Stimulated activated CD8-positive, alpha-beta memory T cell treated with anti-CD3 and anti-CD28 coated beads, Interleukin-4, amount 100 ng/mL, for 1 hour (primary cell): Measurements from ENCODE around the gene CCDC57.

Source experiments
- DNase-seq, 2 donors: peaks; one replicate each; pipeline ENCODE4 v3.0.0-alpha.2; 2020; ENCODE audit warnings: low read depth in 2 of 2, low spot score in 1 of 2

Gene CCDC57

GRCh38 chr17:82236142-82236971 lies 23.7 kb upstream of the CCDC57 start:
- no peak for DNase-seq

GRCh38 chr17:82235775-82236141 lies 23.1 kb upstream of the CCDC57 start:
- DNase-seq = no peak

- DNase-seq = no peak
Measured at GRCh38 chr17:82235056-82235774, 22.6 kb upstream of the CCDC57 start.

- no peak for DNase-seq
Measured at GRCh38 chr17:82234211-82235055, 21.8 kb upstream of the CCDC57 start.

- DNase-seq = no peak
Measured at GRCh38 chr17:82232876-82233785, 20.5 kb upstream of the CCDC57 start.

- no peak for DNase-seq
Measured at GRCh38 chr17:82232322-82232820, 19.7 kb upstream of the CCDC57 start.

GRCh38 chr17:82231562-82232321 lies 19.1 kb upstream of the CCDC57 start:
- no peak for DNase-seq

GRCh38 chr17:82231312-82231561 lies 18.6 kb upstream of the CCDC57 start:
- no peak for DNase-seq

GRCh38 chr17:82230609-82231311 lies 18.1 kb upstream of the CCDC57 start:
- DNase-seq = no peak

GRCh38 chr17:82229698-82230608 lies 17.3 kb upstream of the CCDC57 start:
- no peak for DNase-seq

- DNase-seq = no peak
Measured at GRCh38 chr17:82228842-82229697, 16.4 kb upstream of the CCDC57 start, which contains the start of gene SLC16A3. Gene SLC16A3, plus strand, starts transcription at chr17:82229042. Its CDS starts 6,967 bp downstream, at chr17:82236009.

- DNase-seq = no peak
Measured at GRCh38 chr17:82228278-82228841, 15.7 kb upstream of the CCDC57 start.

GRCh38 chr17:82227629-82228277 lies 15.1 kb upstream of the CCDC57 start:
- no peak for DNase-seq

- no peak for DNase-seq
Measured at GRCh38 chr17:82226809-82227628, 14.4 kb upstream of the CCDC57 start.

GRCh38 chr17:82226146-82226808 lies 13.6 kb upstream of the CCDC57 start:
- no peak for DNase-seq
